HG03439 (cell line): ENCODE measurements around the gene MEGF11.
"Not testable (repeated sequence)": the region's sequence is repeated elsewhere in the genome, so short reads cannot be mapped to it uniquely, and the experiment has no call there.

Experiments
- ATAC-seq: cut with Tn5 transposase; IDR thresholded peaks from one replicate; pipeline ENCODE4 v1.9.1; 2021; ENCODE audit warnings: mild to moderate bottlenecking, moderate library complexity; ENCODE audit not compliant: unreplicated experiment

The MEGF11 gene

DNA sequence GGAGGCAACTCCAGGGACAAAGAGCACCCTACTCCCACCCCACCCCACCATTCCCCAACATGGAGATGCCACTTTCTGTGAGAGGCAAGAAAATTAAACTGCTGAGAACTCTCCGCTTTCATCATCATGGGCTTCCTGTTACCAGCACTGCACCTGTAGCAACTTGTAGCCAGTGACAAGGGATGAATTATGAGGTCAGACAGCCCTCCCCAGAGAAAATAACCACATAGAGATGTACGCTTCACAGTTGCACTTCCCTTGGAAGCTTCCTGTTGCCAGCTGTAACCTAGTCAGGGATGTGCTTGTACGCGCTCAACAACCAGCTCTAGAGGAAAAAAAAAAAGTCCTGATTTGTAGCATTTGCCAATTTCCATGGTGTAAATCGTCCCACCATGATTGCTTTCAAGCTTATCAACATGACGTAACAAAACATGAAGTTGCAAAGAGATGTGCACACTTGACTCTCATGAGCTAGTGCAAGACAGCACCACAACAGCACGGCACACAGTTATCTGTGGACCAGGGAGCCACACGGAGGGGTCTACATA, 238.8 kb downstream of the MEGF11 start:
- ATAC-seq = no peak

DNA sequence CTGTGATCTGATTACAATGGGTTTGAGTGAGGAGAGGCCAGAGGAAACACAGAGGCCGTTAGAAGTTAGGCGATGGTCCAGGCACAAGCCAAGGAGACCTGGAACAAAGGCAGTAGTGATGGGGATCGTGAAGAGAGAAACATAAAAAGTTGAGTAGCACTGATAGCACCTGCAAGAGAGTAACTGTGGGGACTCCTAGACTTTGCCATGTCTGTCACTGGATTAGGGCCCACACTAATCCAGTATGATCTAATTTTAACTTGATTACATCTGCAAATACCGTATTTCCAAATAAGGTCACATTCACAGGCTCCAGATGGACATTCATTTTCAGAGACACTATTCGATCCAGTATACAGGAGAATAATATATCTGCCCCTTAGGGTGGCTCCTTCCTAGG, 239.5 kb downstream of the MEGF11 start:
- no peak for ATAC-seq

DNA sequence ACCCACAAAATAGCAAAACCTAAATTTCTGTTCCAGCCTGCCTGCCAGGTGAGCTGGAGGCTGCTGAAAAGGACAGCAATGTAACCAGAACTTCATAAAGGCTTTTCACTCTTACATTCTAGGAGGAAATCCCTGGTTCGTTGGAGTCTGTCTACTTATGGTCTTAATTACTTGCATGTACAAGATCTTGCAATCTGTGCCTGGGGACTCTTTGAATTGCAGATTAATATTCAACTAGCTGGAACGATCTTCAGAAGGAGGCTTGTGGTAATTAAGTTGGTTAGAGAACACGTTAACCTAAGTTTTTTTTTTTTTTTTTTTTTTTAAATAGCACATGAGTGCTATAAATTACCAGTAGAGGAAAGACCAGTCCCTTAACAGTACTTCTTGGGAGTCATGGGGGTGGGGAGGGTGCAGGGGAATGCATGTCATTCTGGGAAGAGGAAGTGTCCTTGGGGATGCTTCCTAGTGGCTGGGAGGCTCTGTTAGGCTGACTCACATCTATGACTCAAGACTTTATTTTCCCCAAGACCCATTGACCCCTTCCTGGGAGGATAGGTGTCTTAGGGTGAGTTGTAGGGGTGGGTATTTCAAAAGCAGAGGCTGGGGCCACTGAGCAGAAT, 244.5 kb downstream of the MEGF11 start:
- ATAC-seq = no peak

DNA sequence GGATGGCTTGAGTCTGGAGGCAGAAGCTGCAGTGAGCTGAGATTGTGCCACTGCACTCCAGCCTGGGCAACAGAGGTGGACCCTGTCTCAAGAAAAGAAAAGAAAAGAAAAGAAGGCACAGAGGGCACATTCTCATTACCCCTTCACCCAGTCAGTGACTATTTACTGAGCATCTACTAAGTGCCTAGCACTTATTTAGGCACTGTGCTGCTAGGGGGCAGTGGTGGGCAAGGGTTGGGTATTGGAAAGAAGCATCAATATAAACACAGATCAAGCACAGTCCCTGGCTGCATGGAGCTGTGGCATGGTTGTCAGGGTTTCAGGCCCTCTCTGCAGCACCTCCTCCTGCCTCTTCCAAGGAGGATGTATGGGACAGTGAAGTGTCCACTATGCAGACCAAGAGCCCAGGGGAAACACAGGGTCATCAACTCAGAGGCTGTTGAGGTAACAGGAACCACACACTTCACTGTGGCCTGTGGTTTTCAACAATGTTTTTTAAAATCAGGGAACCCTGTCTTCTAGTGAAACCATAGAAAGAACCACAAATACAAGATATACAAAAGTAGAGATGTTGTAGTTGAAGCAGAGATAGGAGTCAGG, 245.8 kb downstream of the MEGF11 start:
- ATAC-seq = no peak

DNA sequence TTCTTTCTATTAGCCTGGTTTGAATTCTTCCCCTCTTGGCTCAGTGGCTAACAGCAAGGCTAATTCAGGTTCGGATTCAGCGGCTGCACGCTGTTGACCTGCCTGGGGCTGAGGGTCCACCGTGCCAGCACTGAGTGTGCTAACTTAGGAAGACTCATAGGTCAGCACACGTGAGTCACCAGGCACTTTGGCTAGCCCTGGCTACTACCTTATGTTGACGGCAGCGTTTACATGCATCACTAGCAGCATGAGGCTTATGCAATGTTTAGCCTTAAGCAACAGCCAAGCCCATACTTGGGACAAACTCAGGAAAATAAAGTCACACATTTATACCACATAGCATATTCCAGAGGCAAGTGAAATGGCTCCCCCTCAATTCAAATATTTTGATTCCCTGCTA, 246.6 kb downstream of the MEGF11 start:
- ATAC-seq = no peak

DNA sequence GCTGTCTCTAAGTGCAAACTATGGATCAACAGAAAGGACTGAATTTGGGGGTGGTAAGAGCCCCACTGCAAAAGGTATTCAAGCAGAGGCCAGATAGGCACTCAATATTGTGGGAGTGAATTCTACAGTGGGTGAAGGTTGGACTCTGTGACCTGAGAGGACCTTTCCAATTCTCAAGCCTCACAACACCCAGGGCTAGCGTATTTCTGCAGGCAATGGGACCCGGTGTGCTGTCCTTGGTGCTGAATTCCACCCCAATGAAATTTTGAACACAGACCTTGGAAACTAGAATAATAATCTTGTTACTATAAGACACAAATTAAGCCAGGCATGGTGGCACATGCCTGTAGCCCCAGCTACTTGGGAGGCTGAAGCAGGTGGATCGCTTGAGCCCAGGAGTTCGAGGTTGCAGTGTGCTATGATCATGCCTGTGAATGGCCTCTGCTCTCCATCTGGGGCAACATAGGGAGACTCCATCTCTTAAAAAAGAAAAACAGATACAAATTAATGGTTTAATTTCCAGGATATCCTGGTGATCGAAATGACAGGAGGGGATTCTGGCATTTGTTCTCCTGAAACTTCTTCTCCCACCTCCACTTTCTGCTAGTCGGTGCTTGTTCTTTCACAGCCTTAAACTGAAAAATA, 248.8 kb downstream of the MEGF11 start:
- ATAC-seq = no peak

DNA sequence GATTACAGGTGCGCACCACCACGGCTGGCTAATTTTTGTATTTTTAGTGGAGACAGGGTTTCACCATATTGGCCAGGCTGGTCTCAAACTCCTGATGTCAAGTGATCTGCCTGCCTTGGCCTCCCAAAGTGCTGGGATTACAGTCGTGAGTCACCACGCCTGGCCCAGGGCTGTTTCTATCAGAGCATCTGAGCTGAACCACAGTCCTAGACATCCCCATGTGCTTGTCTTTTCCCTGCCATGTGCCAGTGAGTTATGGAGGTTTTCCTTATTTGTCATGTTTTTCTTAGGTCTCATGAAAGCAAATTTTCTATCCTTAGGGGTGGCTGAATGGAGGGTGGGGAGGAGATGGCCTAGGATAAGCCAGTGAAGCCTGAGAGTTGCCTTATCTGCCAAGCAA, 250.4 kb downstream of the MEGF11 start:
- ATAC-seq = not testable (repeated sequence)

DNA sequence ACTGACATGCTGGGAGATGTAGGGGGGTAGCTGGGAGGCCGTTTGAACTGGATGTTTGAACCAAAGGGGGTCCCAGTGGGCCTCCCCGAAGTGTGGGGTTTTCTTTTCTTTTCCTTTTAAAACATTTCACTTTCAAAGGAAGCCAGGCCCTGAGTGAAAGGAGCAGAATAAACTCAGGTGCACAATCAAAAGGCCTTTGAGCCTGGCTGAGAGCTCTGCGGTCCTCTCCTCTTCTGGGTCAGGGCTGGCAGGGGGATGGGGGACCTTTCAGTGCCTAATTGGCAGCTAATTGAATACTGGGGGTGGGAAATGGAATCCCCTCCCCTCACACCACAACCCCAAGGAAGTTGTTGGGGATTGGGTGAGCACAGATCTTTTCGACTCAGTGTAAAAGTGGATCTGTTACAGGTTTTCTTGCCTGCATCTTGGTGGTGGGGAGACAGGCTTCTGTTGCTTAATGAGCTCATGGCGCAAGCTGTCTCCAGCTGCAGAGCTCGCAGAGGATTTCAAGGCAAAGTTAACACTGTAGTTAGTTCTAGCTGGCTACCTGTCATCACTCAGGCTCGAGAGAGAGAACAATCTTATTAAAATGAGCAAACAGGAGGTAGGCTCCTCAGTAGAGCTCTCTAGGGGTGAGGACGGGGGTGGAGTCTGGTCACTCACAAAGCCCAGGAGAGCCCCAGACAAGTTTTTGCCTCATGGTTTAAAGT, 251.7 kb downstream of the MEGF11 start:
- ATAC-seq = no peak

DNA sequence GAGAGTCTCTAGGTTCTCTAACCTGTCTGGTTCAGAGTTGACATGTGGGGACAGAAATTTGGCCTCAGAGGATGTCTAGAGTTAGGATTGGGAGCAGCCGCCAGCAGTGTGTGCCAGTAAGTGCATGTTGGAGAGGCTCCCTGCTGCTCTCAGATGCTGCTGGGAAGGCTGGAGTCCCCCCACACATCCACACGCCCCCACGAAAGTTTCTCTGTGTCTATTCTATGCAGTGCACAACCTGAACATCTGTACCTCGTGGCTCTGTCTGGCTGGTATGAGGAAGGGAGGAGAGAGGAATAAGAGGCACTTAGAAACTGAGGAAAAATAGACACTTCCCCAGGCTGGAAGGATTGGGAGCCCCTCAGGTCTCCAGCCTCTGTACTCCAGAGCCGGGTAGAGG, 252.5 kb downstream of the MEGF11 start:
- ATAC-seq = no peak

DNA sequence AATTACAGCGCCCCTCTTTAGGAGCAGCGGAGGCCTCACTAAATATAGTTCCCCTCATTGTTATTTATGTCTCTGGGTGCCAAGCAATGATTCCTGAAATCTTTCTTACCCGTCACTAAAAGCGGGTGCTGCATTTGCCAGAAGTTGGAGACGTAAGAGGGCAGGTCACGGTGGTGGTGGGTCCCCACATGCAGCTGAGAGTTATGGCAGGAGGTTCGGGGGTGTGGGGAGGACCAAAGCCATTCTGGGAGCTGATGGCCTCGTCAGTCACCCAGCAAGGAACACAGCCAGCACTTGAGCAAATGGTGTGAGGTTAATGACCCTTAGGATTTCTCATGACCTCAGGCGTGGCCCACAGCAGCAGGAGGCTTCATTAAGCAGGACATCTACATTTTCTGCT, 255.1 kb downstream of the MEGF11 start:
- no peak for ATAC-seq

DNA sequence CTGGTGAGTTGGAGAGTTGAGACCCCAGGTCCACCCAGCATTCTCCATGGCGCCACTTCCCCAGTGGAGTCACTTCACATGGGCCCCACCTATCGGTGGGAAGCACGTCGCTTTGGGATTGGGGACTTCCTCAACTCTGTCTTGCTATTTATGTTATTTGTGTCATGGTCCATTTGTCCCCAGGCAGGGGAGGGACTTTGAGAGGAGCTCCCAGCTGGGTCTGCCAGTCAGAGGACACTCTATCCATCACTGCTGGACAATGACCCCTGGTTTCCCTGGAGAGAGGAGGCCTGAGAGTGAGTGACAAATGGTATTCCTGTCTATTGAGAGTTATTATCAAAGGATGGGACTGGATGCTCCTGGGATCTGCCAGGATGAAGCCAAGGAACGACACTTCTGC, 256.6 kb downstream of the MEGF11 start:
- no peak for ATAC-seq

DNA sequence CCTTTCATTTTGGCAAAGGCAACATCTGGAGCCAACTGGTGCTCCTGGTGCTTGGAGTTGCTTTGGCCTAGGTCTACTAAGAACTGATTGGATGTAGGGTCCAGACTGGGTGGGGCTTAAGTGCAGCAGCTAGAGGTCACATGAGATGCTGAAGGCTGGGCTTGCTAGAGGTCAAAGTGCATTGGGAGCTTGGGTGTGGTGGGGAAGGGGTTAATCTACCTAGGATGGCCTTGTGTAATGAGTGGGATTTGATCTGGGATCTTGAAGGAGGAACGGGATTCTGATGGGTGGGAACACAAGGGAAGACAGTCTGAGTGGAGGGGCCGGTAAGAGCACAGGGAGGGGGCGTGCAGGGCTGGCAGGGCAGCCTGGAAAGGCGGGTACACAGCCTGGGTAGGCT, 258.7 kb downstream of the MEGF11 start:
- ATAC-seq = no peak

DNA sequence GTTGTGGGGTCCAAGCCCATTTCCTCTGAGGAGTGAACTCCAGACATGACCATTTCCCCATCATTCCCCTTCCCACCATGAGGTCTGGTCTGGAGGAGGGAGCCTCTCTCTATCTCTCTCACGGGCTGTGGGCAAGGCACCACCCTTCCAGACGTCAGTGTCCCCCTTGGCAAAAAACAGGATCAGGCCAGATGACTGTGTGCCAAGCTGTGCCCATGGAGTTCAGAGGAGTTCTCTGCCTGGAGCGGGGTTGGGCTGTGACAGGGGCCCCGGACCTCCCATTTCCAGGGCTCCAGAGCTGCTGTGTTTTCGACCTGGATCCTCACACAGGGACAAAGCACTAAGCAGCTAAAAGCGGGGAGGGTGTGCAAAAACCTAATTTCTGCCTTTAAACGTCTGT, 259.8 kb downstream of the MEGF11 start:
- ATAC-seq = no peak

DNA sequence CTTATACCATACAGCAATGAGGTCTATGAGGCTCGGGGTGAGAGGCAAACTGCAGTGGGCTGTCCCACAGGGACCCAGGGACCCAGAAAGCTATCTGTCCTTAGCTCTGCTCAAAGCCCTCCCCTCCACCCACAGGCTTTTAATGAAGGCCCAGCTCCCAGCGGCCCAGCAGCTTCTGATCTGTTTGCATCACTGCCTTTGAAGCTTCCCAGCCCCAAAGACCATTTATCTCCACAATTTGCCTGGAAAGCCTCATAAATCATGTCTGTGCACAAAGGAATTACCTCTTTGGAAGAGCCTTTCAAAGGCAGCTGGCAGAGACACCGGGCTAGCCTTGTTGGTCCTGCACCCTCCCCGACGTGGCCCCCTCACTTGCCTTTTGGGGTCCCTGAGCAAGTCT, 260.3 kb downstream of the MEGF11 start:
- no peak for ATAC-seq

DNA sequence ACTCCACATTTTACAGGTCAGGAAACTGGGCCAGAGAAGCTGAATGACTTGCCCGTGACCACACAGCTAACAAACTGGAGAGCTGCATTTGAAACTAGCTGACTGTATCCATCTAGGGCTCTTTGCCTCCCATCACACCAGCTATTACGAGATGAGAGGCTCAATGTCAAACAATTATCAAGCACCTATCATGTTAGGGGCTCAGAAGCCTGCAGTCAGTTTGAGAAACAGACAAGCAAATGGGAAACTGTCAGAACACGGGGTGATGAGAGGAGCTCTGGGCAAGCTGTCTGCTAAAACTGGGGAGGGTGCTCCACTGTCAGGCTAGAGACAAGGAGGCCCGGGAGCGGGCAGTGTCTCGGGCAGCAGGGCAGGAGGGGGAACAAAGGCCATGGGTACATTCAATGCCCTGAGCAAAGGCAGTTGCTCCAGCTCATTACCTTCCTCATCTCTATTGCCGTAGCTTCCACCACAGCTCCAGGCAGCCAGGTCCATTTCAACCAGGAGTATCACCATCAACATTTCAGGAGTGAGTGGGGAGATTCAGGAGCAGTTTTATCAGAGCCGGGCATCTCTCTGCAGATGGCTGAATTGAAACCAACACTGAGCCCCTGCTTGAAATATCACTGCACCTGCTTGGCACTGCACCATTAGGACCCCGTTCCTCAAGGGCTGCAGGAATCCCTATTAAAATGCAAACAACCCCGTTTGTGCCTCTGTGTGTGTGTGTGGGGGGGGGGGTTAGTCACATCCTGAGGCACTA, 261.6 kb downstream of the MEGF11 start:
- no peak for ATAC-seq

DNA sequence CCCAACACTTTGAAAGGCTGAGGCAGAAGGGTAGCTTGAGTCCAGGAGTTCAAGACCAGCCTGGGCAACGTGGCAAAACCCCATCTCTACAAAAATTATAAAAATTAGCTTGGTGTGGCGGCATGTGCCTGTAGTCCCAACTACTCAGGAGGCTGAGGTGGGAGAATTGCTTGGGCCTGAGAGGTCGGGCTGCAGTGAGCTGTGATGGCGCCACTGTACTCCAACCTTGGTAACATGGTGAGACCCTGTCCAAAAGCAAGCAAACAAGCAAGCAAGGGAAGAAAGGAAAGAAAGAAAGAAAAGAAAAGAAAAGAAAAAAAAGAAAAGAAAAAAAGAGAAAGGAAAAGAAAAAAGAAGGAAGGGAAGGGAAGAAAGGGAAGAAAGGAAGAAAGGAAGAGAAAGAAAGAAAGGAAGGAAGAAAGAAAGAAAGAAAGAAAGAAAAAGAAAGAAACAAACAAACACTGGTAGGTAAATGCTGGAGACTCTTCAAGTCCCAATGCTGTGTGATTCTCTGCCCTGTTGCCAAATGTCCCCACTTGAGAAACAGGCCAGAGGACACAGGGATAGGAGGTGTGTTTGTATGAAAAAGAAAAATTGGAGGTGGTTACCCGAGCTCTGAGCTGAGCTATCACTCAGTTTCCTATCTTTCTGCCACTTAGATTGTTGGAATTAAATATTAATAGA, 263.1 kb downstream of the MEGF11 start:
- no peak for ATAC-seq

DNA sequence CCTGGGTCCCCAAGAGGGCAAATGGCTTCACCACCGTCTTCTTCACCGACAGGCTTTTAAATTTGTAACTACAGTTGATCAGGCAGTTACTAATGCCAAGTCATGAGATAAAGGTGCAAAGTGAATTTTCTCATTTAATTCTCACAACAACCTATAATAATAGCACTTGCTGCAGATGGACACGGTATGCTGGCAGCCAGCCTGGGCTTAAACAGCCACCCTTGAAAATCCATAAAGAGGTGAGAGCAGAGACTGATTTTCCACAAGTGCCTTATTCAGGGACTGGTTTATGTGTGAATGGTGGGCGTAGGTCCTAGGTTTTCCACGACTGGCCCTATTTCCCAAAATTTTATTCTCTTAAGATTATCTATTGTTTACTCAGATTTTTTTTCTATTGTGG, 266.4 kb downstream of the MEGF11 start:
- ATAC-seq = no peak

DNA sequence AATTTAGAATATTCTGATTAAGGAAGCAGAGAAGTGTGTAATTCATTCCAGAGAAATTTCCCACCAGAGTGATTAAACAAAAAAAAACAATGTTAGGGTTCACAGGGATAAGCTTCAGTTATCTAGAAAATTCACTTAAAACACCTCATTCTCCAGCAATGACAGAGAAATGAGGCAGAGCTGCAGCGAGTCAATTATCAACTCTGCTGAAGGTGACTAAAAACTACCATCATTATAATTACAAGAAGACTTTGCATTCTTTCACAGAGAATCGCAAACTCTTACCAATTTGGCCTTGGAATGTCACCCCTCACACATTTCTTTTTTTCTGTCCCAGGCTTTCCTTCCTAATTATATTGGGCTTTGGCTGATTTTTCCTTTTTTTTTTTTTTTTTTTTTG, 267.1 kb downstream of the MEGF11 start:
- ATAC-seq = no peak

DNA sequence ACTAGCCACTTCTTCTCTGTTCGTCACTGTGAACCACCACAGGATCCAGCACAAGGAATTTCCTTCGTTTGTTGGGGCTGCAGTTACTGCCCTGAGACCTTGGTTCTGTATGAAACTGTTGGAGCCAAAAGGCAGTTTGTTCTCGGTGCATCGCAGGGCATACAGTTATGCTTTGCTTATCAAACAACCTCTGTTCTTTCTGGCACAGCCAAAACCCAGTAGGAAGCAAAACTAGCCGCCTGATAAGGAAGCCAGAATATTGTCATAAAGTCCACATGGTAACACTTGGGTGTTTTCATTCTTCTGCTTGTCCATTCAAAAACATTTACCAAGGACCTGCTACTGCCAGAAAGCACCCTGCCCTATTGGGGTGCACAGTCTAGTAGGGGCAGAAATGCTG, 268.2 kb downstream of the MEGF11 start:
- no peak for ATAC-seq

DNA sequence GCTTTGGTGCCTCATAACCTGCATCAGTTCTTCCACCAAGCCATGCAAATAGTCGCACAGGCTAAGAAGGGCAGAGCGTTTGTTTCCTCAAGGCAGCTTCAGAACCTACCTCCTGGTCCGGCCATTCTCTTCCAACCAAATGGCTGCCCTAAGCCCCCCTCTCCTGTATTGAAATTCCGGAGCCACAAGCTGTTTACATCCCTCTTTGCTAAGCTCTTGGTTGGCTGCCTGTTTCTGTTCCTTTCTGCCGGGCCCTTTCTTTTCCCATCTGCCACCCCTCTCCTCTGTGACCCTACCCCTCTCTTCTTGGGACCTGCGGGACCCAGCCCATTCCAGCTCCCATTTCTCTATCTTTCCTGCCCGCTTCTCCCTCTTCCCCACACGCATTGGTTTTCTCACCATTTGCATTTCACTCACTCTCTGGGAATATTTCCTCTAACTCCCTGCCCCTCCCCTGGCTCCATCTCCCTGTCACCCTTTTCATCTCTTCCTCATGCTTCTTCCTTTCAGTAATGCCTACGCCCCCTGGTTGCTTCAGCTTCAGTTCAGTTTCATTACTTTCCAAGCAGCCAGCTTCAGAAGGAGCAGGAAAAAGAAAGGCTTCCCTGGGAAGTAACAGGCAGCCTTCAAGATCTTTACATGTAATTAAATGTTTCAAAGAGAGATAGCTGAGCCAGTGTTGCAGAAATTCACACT, 270.8 kb downstream of the MEGF11 start:
- ATAC-seq = no peak
